ENCODE measurements around the gene RNF125.

The RNF125 gene

GRCh38 chr18:32037616-32038015 is 19.0 kb downstream of the RNF125 start:
- peaks cover 28% of the 10 kb centered on the region for H3K4me1 ChIP-seq (ENCODE audit: low read length)

DNA sequence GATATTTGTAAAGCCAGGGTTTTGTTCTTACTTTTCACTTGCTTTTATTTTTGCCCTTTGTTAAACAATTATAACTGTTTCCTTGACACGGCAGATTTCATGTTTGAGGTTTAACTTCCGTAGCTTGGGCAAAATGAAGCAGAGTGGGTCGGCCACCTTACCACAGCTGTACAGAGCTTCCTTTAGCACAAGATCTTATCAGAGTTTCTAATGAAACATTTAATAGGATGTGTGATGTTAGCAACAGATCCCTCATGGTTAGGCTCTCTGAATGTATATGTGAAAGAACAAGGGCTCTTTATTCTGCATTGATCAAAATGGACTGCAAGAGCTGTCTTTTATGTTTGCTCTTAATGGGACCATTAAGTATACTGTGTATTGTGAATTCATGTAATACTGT is 22.3 kb downstream of the RNF125 start:
- H3K27ac ChIP-seq (ENCODE audit: low read length), result no peak overlapping the region
- no peaks in the 10 kb centered on the region for H3K79me2 ChIP-seq (ENCODE audit: low read length)
- H3K27me3 ChIP-seq (ENCODE audit: low read depth, low read length), result no peaks in the 10 kb centered on the region
- no peak overlapping the region for H3K4me2 ChIP-seq (ENCODE audit: low read length)
- no peaks in the 10 kb centered on the region for H3K36me3 ChIP-seq (replicated peaks; ENCODE audit: low read depth, low read length)
- no peaks in the 10 kb centered on the region for H4K20me1 ChIP-seq (ENCODE audit: insufficient read depth, low read length)
- TF ChIP-seq EZH2phosphoT487 (IDR thresholded peaks at IDR 0.05; ENCODE audit: low read depth), result no peak
- TF ChIP-seq, protein P1, sequence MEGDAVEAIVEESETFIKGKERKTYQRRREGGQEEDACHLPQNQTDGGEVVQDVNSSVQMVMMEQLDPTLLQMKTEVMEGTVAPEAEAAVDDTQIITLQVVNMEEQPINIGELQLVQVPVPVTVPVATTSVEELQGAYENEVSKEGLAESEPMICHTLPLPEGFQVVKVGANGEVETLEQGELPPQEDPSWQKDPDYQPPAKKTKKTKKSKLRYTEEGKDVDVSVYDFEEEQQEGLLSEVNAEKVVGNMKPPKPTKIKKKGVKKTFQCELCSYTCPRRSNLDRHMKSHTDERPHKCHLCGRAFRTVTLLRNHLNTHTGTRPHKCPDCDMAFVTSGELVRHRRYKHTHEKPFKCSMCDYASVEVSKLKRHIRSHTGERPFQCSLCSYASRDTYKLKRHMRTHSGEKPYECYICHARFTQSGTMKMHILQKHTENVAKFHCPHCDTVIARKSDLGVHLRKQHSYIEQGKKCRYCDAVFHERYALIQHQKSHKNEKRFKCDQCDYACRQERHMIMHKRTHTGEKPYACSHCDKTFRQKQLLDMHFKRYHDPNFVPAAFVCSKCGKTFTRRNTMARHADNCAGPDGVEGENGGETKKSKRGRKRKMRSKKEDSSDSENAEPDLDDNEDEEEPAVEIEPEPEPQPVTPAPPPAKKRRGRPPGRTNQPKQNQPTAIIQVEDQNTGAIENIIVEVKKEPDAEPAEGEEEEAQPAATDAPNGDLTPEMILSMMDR (IDR thresholded peaks at IDR 0.05; ENCODE audit: low read depth, low read length), result no peak
- H3K4me1 ChIP-seq (ENCODE audit: low read length), result peaks cover 23% of the 10 kb centered on the region
- H3K9me3 ChIP-seq (ENCODE audit: insufficient read depth, low read length), result no peaks in the 10 kb centered on the region
- no peak overlapping the region for H3K4me3 ChIP-seq (ENCODE audit: low read length)
- H2AFZ ChIP-seq (ENCODE audit: low read depth, low read length), result no peak overlapping the region
- no peak overlapping the region for H3K9ac ChIP-seq (ENCODE audit: low read length)

More at GRCh38 chr18:32037616-32038015, 19.0 kb downstream of the RNF125 start:
- peak overlapping the region; percentile 32; the same call in 1 of the 2 replicates for H3K4me2 ChIP-seq (ENCODE audit: low read length)
- no peak overlapping the region for H3K9ac ChIP-seq (ENCODE audit: low read length)
- TF ChIP-seq, protein P1 (IDR thresholded peaks at IDR 0.05; ENCODE audit: low read depth, low read length), result no peak
- no peak for TF ChIP-seq EZH2phosphoT487 (IDR thresholded peaks at IDR 0.05; ENCODE audit: low read depth)
- H3K79me2 ChIP-seq (ENCODE audit: low read length), result no peaks in the 10 kb centered on the region
- no peak overlapping the region for H2AFZ ChIP-seq (ENCODE audit: low read depth, low read length)
- H3K4me3 ChIP-seq (ENCODE audit: low read length), result no peak overlapping the region
- no peak overlapping the region for H3K27ac ChIP-seq (ENCODE audit: low read length)
- H3K36me3 ChIP-seq (replicated peaks; ENCODE audit: low read depth, low read length), result no peaks in the 10 kb centered on the region
- H3K9me3 ChIP-seq (ENCODE audit: insufficient read depth, low read length), result no peaks in the 10 kb centered on the region
- no peaks in the 10 kb centered on the region for H3K27me3 ChIP-seq (ENCODE audit: low read depth, low read length)
- H4K20me1 ChIP-seq (ENCODE audit: insufficient read depth, low read length), result no peaks in the 10 kb centered on the region

GRCh38 chr18:32042337-32042736 is 23.7 kb downstream of the RNF125 start:
- no peak overlapping the region for H3K4me3 ChIP-seq (ENCODE audit: low read length)
- no peaks in the 10 kb centered on the region for H4K20me1 ChIP-seq (ENCODE audit: insufficient read depth, low read length)
- H2AFZ ChIP-seq (ENCODE audit: low read depth, low read length), result no peak overlapping the region
- no peak overlapping the region for H3K4me2 ChIP-seq (ENCODE audit: low read length)
- H3K9ac ChIP-seq (ENCODE audit: low read length), result no peak overlapping the region
- peaks cover 12% of the 10 kb centered on the region for H3K4me1 ChIP-seq (ENCODE audit: low read length)
- no peaks in the 10 kb centered on the region for H3K36me3 ChIP-seq (replicated peaks; ENCODE audit: low read depth, low read length)
- no peak overlapping the region for H3K27ac ChIP-seq (ENCODE audit: low read length)
- TF ChIP-seq, protein P1 (IDR thresholded peaks at IDR 0.05; ENCODE audit: low read depth, low read length), result no peak
- TF ChIP-seq EZH2phosphoT487 (IDR thresholded peaks at IDR 0.05; ENCODE audit: low read depth), result no peak
- no peaks in the 10 kb centered on the region for H3K27me3 ChIP-seq (ENCODE audit: low read depth, low read length)
- no peaks in the 10 kb centered on the region for H3K79me2 ChIP-seq (ENCODE audit: low read length)
- no peaks in the 10 kb centered on the region for H3K9me3 ChIP-seq (ENCODE audit: insufficient read depth, low read length)

DNA sequence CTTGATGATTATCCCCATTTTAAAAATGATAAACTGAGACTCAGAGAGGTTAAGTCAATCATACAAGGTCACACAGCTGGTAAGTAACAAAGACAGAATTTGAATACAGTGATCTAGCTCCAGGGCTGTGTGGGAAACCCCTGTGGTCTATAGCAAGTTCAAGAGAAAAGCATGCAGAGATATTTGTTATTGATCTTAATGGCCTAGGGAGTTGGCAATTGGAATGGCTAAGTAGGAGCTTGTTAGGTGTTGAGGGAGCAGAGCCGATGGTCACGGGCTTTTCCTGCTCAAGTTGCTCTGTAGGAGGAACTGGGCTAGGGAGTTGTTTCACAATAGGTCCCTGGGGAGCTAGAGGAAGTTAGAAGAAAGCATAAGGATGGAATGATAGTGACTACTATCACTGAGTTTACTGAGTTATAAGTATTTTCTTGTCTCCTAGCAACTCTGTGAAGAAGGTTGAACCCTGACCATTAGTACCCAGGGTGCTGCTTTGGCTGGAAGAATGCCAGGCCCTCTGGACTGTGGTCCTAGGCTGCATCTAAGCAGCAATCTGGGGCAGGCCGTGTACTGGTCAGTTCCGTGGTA is 30.0 kb downstream of the RNF125 start:
- Histone ChIP-seq H3K9ac (ENCODE audit: low read length) (no peak overlapping the region), H2AFZ (ENCODE audit: low read depth, low read length) (peak overlapping the region; percentile 54; the same call in 1 of the 2 replicates), H3K36me3 (replicated peaks; ENCODE audit: low read depth, low read length) (no peaks in the 10 kb centered on the region), H3K4me2 (ENCODE audit: low read length) (peak overlapping the region; percentile 34), H4K20me1 (ENCODE audit: insufficient read depth, low read length) (no peaks in the 10 kb centered on the region), H3K4me3 (ENCODE audit: low read length) (no peak overlapping the region), H3K79me2 (ENCODE audit: low read length) (no peaks in the 10 kb centered on the region), H3K4me1 (ENCODE audit: low read length) (peaks cover 17% of the 10 kb centered on the region), H3K9me3 (ENCODE audit: insufficient read depth, low read length) (no peaks in the 10 kb centered on the region), H3K27me3 (ENCODE audit: low read depth, low read length) (no peaks in the 10 kb centered on the region), H3K27ac (ENCODE audit: low read length) (peak overlapping the region; percentile 8)
- TF ChIP-seq, protein P1 (IDR thresholded peaks at IDR 0.05; ENCODE audit: low read depth, low read length), result no peak
- TF ChIP-seq EZH2phosphoT487 (IDR thresholded peaks at IDR 0.05; ENCODE audit: low read depth), result no peak

Measured in OCI-LY3 (cell line).